HepG2 (cell line): ENCODE data around the gene GAS2L1. TPM values are rescaled to one million over a fixed set of nuclear protein-coding genes. Genes with fewer than 3 reads are reported as not detected.

Source experiments
- CBFB ChIP-seq: sonication (generic); formaldehyde crosslinking; IDR thresholded peaks from 2 replicates; pipeline ENCODE4 v1.4.0; 2020; ENCODE audit warnings: missing genetic modification reagents
- HNF4A ChIP-seq: sonication (generic); formaldehyde crosslinking; IDR thresholded peaks from 2 replicates; pipeline ENCODE4 v1.4.0; 2020; ENCODE audit warnings: missing genetic modification reagents
- KAT8 ChIP-seq: IDR thresholded peaks from 2 replicates; pipeline ENCODE4 v1.6.1; 2016; ENCODE audit warnings: missing genetic modification reagents, missing compliant biosample characterization
- KLF15 ChIP-seq: sonication (generic); formaldehyde crosslinking; IDR thresholded peaks from 2 replicates; pipeline ENCODE4 v1.8.1; 2023; ENCODE audit warnings: borderline replicate concordance, mild to moderate bottlenecking, inconsistent platforms, missing genetic modification reagents, mixed read lengths
- MEIS1 ChIP-seq: sonication (generic); formaldehyde crosslinking; IDR thresholded peaks from 2 replicates; pipeline ENCODE4 v1.9.0; 2021; ENCODE audit warnings: mild to moderate bottlenecking, missing genetic modification reagents, moderate library complexity, borderline replicate concordance
- PHF21A ChIP-seq: sonication (generic); formaldehyde crosslinking; IDR thresholded peaks from 2 replicates; pipeline ENCODE4 v1.5.0; 2020; ENCODE audit warnings: mild to moderate bottlenecking, missing genetic modification reagents
- PRDM10 ChIP-seq: sonication (generic); formaldehyde crosslinking; IDR thresholded peaks from 2 replicates; pipeline ENCODE4 v1.4.0; 2020; ENCODE audit warnings: low read depth, missing genetic modification reagents
- SALL1 ChIP-seq: sonication (generic); formaldehyde crosslinking; IDR thresholded peaks from 2 replicates; pipeline ENCODE4 v1.8.0; 2022; ENCODE audit warnings: mild to moderate bottlenecking, missing genetic modification reagents
- SNAI1 ChIP-seq: sonication (generic); formaldehyde crosslinking; IDR thresholded peaks from 2 replicates; pipeline ENCODE4 v1.5.0; 2020; ENCODE audit warnings: mild to moderate bottlenecking, missing genetic modification reagents, borderline replicate concordance
- SP140L ChIP-seq: sonication (generic); formaldehyde crosslinking; IDR thresholded peaks from 2 replicates; pipeline ENCODE4 v1.4.0; 2020; ENCODE audit warnings: missing genetic modification reagents, borderline replicate concordance
- STAG1 ChIP-seq: sonication (generic); formaldehyde crosslinking; IDR thresholded peaks from 2 replicates; pipeline ENCODE4 v1.4.0; 2020; ENCODE audit warnings: missing genetic modification reagents
- TBX3 ChIP-seq: fragments of 450-650 bp; IDR thresholded peaks from 2 replicates; pipeline ENCODE4 v1.6.1; 2017; ENCODE audit warnings: antibody characterized with exemption, mild to moderate bottlenecking, inconsistent platforms, borderline replicate concordance
- WIZ ChIP-seq: sonication (generic); formaldehyde crosslinking; IDR thresholded peaks from 2 replicates; pipeline ENCODE4 v1.5.1; 2020; ENCODE audit warnings: mild to moderate bottlenecking, missing genetic modification reagents
- ZBTB38 ChIP-seq: sonication (generic); formaldehyde crosslinking; IDR thresholded peaks from 2 replicates; pipeline ENCODE4 v1.5.1; 2020; ENCODE audit warnings: mild to moderate bottlenecking, missing genetic modification reagents
- ZBTB40 ChIP-seq, 2 experiments: fragments of 450-650 bp in 1 of 2; sonication (generic) in 1 of 2; formaldehyde crosslinking in 1 of 2; IDR thresholded peaks; 2 replicates each; pipeline versions ENCODE4 v1.6.1 to v1.8.0; 2016 to 2022; ENCODE audit warnings: antibody characterized with exemption in 1 of 2, mild to moderate bottlenecking in 1 of 2, missing genetic modification reagents in 1 of 2
- ZMAT3 ChIP-seq: sonication (generic); formaldehyde crosslinking; conservative IDR thresholded peaks from 2 replicates; pipeline ENCODE4 v1.7.0; 2021; ENCODE audit warnings: missing genetic modification reagents
- ZNF746 ChIP-seq: sonication (generic); formaldehyde crosslinking; IDR thresholded peaks from 2 replicates; pipeline ENCODE4 v1.8.0; 2022; ENCODE audit warnings: mild to moderate bottlenecking, missing genetic modification reagents
- polyA plus RNA-seq, 8 experiments: library from polyadenylated mRNA; depleted of rRNA in 3 of 8; stranded (reverse) in 7 of 8; unstranded in 1 of 8; fragments of >200 nt; fragmentation: Illumina TruSeq in 4 of 8; extraction: Trizol in 4 of 8; gene quantifications; 2 replicates each; pipeline versions ENCODE4 v1.2.1 to v1.2.3, GENCODE V29; 2011 to 2016; ENCODE audit warnings: low read depth in 4 of 8, missing spikeins in 1 of 8, mixed read lengths in 1 of 8; ENCODE audit not compliant: insufficient read depth in 1 of 8
- total RNA-seq, 5 experiments: library from RNA; depleted of rRNA; stranded (reverse); fragments of >200 nt; fragmentation: Illumina TruSeq; extraction: Trizol; gene quantifications; 2 replicates each; pipeline ENCODE4 v1.2.3, GENCODE V29; 2016; ENCODE audit warnings: low read depth in 1 of 5

GAS2L1 gene
- total and polyA plus RNA-seq, 2 of the 13 experiments (the other 11 are each of a cell fraction or from before 2014, with no cell fraction given), result 1.8 to 3.3 TPM

GRCh38 chr22:29359469-29359868 lies 53.0 kb downstream of the GAS2L1 start (continued):
- no peak for TF ChIP-seq ZBTB40 (IDR thresholded peaks at IDR 0.05)
- 0 out of 2 replicates have a peak, but pooled peaks have one; percentile 11 for TF ChIP-seq ZBTB40 (CRISPR knock-in tag; IDR thresholded peaks at IDR 0.05)
- peak; percentile 77 for TF ChIP-seq STAG1 (CRISPR knock-in tag)
- TF ChIP-seq MEIS1, result no peak
- TF ChIP-seq ZNF746 (CRISPR knock-in tag), result no peak
- no peak for TF ChIP-seq SP140L (CRISPR knock-in tag)
- peak; percentile 8; the same call in 1 of the 2 replicates for TF ChIP-seq SALL1 (CRISPR knock-in tag)
- TF ChIP-seq KAT8 (CRISPR knock-in tag), result no peak
- no peak for TF ChIP-seq KLF15 (CRISPR knock-in tag)
- no peak for TF ChIP-seq SNAI1
- TF ChIP-seq PHF21A (CRISPR knock-in tag), result no peak
- peak; percentile 39; the same call in 1 of the 2 replicates for TF ChIP-seq ZBTB38
- no peak for TF ChIP-seq PRDM10 (CRISPR knock-in tag)
- no peak for TF ChIP-seq TBX3
- TF ChIP-seq CBFB (CRISPR knock-in tag), result no peak
- TF ChIP-seq ZMAT3 (CRISPR knock-in tag), result no peak
- 0 out of 2 replicates have a peak, but pooled peaks have one; percentile 10 for TF ChIP-seq HNF4A (CRISPR knock-in tag)
- TF ChIP-seq WIZ (CRISPR knock-in tag), result no peak
